ENCODE data around the gene RRP15.

- TF ChIP-seq CTCF (conservative IDR thresholded peaks at IDR 0.05; ENCODE audit: low read depth, low read length) (no peak), EZH2phosphoT487 (IDR thresholded peaks at IDR 0.05; ENCODE audit: borderline replicate concordance, low read length) (no peak)
Observed at GRCh38 chr1:218297867-218298266, 12.8 kb downstream of the RRP15 start.

Measured in PC-3 (cell line).